H1 (cell line): ENCODE results near the gene ACTR2. TPM values are rescaled to one million over a fixed set of nuclear protein-coding genes. Genes with fewer than 3 reads are reported as not detected.

Experiments used
- CTCF ChIA-PET: fragments of 300-600 bp; sonication (Branson Sonifier 250); formaldehyde crosslinking; loops from one replicate; lab custom pipeline; 2021; ENCODE audit not compliant: partially characterized antibody; lab: Charles Lee
- POLR2A ChIA-PET: fragments of 300-600 bp; sonication (Branson Sonifier 250); formaldehyde crosslinking; loops from one replicate; lab custom pipeline; 2021; ENCODE audit warnings: inconsistent platforms; ENCODE audit not compliant: partially characterized antibody; lab: Charles Lee
- DNase-seq, 2 experiments: peaks; one replicate each; pipeline versions ENCODE4 v3.0.0 to v3.0.0-alpha.2; 2010 to 2022; ENCODE audit warnings: low spot score in 2 of 2, low read depth in 1 of 2, mixed read lengths in 1 of 2
- FAIRE-seq: peaks from 2 replicates; lab custom pipeline; 2011; peaks lifted over from hg19 to GRCh38; lab: Jason Lieb, UNC
- H2AFZ ChIP-seq: 2 replicates; pipeline ENCODE4 v1.8.1; 2012; ENCODE audit warnings: low read length, inconsistent platforms
- H2AK5ac ChIP-seq: 2 replicates; pipeline ENCODE4 v1.6.1; 2013; ENCODE audit warnings: low read depth, low read length
- H2BK120ac ChIP-seq: replicated peaks from 2 replicates; pipeline ENCODE3; 2013; ENCODE audit warnings: low read depth, low read length, inconsistent platforms
- H2BK12ac ChIP-seq: 2 replicates; pipeline ENCODE4 v1.6.1; 2013; ENCODE audit warnings: low read depth, low read length
- H2BK15ac ChIP-seq: 2 replicates; pipeline ENCODE4 v1.6.1; 2013; ENCODE audit warnings: low read length
- H2BK20ac ChIP-seq: 2 replicates; pipeline ENCODE4 v1.6.1; 2013; ENCODE audit warnings: low read length
- H2BK5ac ChIP-seq: 2 replicates; pipeline ENCODE4 v1.6.1; 2013; ENCODE audit warnings: low read depth, low read length
- H3K14ac ChIP-seq: 2 replicates; pipeline ENCODE4 v1.6.1; 2013; ENCODE audit warnings: inconsistent platforms; ENCODE audit not compliant: insufficient read length
- H3K18ac ChIP-seq: 2 replicates; pipeline ENCODE4 v1.6.1; 2013; ENCODE audit warnings: low read length; ENCODE audit errors: extremely low read depth
- H3K23ac ChIP-seq: 2 replicates; pipeline ENCODE4 v1.6.1; 2013; ENCODE audit warnings: inconsistent platforms; ENCODE audit not compliant: insufficient read length
- H3K23me2 ChIP-seq: 2 replicates; pipeline ENCODE4 v1.6.1; 2013; ENCODE audit warnings: low read depth, low read length
- H3K27ac ChIP-seq: 2 replicates; pipeline ENCODE4 v1.6.1; 2011; ENCODE audit warnings: low read depth, low read length, inconsistent platforms
- H3K27me3 ChIP-seq, 4 experiments: replicated peaks in 1 of 4; 1 replicate in 1 of 4; 2 replicates in 3 of 4; pipeline versions ENCODE4 v1.6.1 to v1.8.1; 2011 to 2013; ENCODE audit warnings: low read length in 3 of 4, mild to moderate bottlenecking in 3 of 4, inconsistent platforms in 2 of 4, mixed read lengths in 2 of 4, moderate library complexity in 1 of 4; ENCODE audit not compliant: control insufficient read depth in 3 of 4, insufficient read depth in 3 of 4; ENCODE audit errors: extremely low read depth in 1 of 4
- H3K36me3 ChIP-seq, 4 experiments: 2 replicates each; pipeline versions ENCODE4 v1.6.1 to v1.8.1; 2011 to 2013; ENCODE audit warnings: mild to moderate bottlenecking in 4 of 4, low read length in 3 of 4, moderate library complexity in 2 of 4, control low read depth in 1 of 4, inconsistent platforms in 1 of 4; ENCODE audit not compliant: insufficient read depth in 4 of 4, control insufficient read depth in 2 of 4
- H3K4ac ChIP-seq: replicated peaks from 2 replicates; pipeline ENCODE3; 2013; ENCODE audit warnings: low read length, low read depth, mixed read lengths, inconsistent platforms; ENCODE audit not compliant: insufficient read length
- H3K4me1 ChIP-seq, 4 experiments: replicated peaks in 1 of 4; 1 replicate in 1 of 4; 2 replicates in 3 of 4; pipeline versions ENCODE4 v1.6.1 to v1.8.1; 2011 to 2013; ENCODE audit warnings: low read length in 3 of 4, inconsistent platforms in 2 of 4, mixed read lengths in 1 of 4; ENCODE audit not compliant: insufficient read depth in 4 of 4, control insufficient read depth in 3 of 4
- H3K4me2 ChIP-seq, 2 experiments: 2 replicates each; pipeline versions ENCODE4 v1.6.1 to v1.8.1; 2011 to 2013; ENCODE audit warnings: low read depth in 2 of 2, low read length in 2 of 2, control low read depth in 1 of 2, inconsistent platforms in 1 of 2, mild to moderate bottlenecking in 1 of 2; ENCODE audit not compliant: insufficient read depth in 1 of 2
- H3K4me3 ChIP-seq, 4 experiments: fragments of 200-600, 300-600 bp in 1 of 4; sonication (generic), shearing (Covaris generic), sonication (Bioruptor Twin) in 1 of 4; 2 replicates each; pipeline versions ENCODE4 v1.5.1 to v1.8.1; 2011 to 2016; ENCODE audit warnings: low read length in 4 of 4, low read depth in 3 of 4, control low read depth in 2 of 4, inconsistent platforms in 2 of 4, mild to moderate bottlenecking in 2 of 4, mixed read lengths in 1 of 4, moderate library complexity in 1 of 4; ENCODE audit not compliant: insufficient read depth in 2 of 4; ENCODE audit errors: extremely low read depth in 1 of 4
- H3K56ac ChIP-seq: replicated peaks from 2 replicates; pipeline ENCODE3; 2013; ENCODE audit warnings: low read depth, mild to moderate bottlenecking, mixed read lengths, low read length, inconsistent platforms; ENCODE audit not compliant: insufficient read length
- H3K79me1 ChIP-seq: 2 replicates; pipeline ENCODE4 v1.6.1; 2013; ENCODE audit warnings: low read depth, low read length, control low read depth
- H3K79me2 ChIP-seq, 2 experiments: 2 replicates each; pipeline versions ENCODE4 v1.6.1 to v1.8.1; 2012 to 2013; ENCODE audit warnings: low read length in 2 of 2, mild to moderate bottlenecking in 2 of 2, inconsistent platforms in 1 of 2; ENCODE audit not compliant: insufficient read depth in 2 of 2, control insufficient read depth in 1 of 2
- H3K9ac ChIP-seq, 4 experiments: replicated peaks in 1 of 4; 1 replicate in 1 of 4; 2 replicates in 3 of 4; pipeline versions ENCODE4 v1.6.1 to v1.8.1; 2011 to 2013; ENCODE audit warnings: low read depth in 3 of 4, low read length in 3 of 4, control low read depth in 2 of 4, mild to moderate bottlenecking in 2 of 4, moderate library complexity in 2 of 4, inconsistent platforms in 1 of 4; ENCODE audit errors: extremely low read depth in 1 of 4
- H3K9me3 ChIP-seq, 2 experiments: 2 replicates each; pipeline versions ENCODE4 v1.6.1 to v1.8.1; 2012 to 2013; ENCODE audit warnings: mild to moderate bottlenecking in 2 of 2, moderate library complexity in 2 of 2, control low read depth in 1 of 2, inconsistent platforms in 1 of 2, low read depth in 1 of 2, low read length in 1 of 2, mixed read lengths in 1 of 2; ENCODE audit not compliant: insufficient read depth in 2 of 2
- H4K20me1 ChIP-seq, 2 experiments: replicated peaks in 1 of 2; 2 replicates each; pipeline versions ENCODE3 to v1.8.1; 2011 to 2013; ENCODE audit warnings: inconsistent platforms in 2 of 2, low read length in 2 of 2, mild to moderate bottlenecking in 1 of 2; ENCODE audit not compliant: insufficient read depth in 2 of 2, control insufficient read depth in 1 of 2
- H4K5ac ChIP-seq: 2 replicates; pipeline ENCODE4 v1.6.1; 2013; ENCODE audit warnings: low read length, low read depth, mixed read lengths, inconsistent platforms; ENCODE audit not compliant: insufficient read length
- H4K8ac ChIP-seq: 2 replicates; pipeline ENCODE4 v1.8.0; 2013; ENCODE audit warnings: mild to moderate bottlenecking, moderate library complexity, low read length, inconsistent platforms; ENCODE audit not compliant: insufficient read depth; ENCODE audit errors: extremely low read depth
- H4K91ac ChIP-seq: replicated peaks from 2 replicates; pipeline ENCODE3; 2013; ENCODE audit warnings: low read length, mixed read lengths, inconsistent platforms; ENCODE audit not compliant: insufficient read length
- CTCF ChIP-seq, 3 experiments: IDR thresholded peaks; 1 replicate in 2 of 3; 2 replicates in 1 of 3; pipeline versions ENCODE4 v1.5.1 to v1.6.1; 2011; ENCODE audit warnings: low read length in 3 of 3, mild to moderate bottlenecking in 3 of 3, inconsistent platforms in 2 of 3, low read depth in 1 of 3, moderate library complexity in 1 of 3; ENCODE audit not compliant: insufficient read depth in 1 of 3; ENCODE audit errors: control extremely low read depth in 1 of 3
- KDM1A ChIP-seq: fragments of 200-600, 300-600 bp; sonication (generic); IDR thresholded peaks from 2 replicates; pipeline ENCODE4 v1.7.1; 2016; ENCODE audit warnings: mild to moderate bottlenecking, low read length, borderline replicate concordance
- RAD21 ChIP-seq, 2 experiments: IDR thresholded peaks in 1 of 2; conservative IDR thresholded peaks in 1 of 2; 2 replicates each; pipeline ENCODE4 v1.6.1; 2011; ENCODE audit warnings: low read depth in 2 of 2, low read length in 2 of 2, improper control_type of control experiment in 1 of 2, inconsistent platforms in 1 of 2, mild to moderate bottlenecking in 1 of 2, moderate library complexity in 1 of 2
- WGBS, 2 experiments: shearing (Covaris generic) in 1 of 2; methylation state at CpG; one replicate each; pipeline versions ENCODE4 v1.1.6 to v1.1.7; 2013 to 2015; ENCODE audit warnings: low lambda C conversion rate in 2 of 2, mixed read lengths in 2 of 2, inconsistent platforms in 1 of 2, low coverage in 1 of 2, missing lambda C conversion rate in 1 of 2; ENCODE audit not compliant: insufficient replicate concordance in 2 of 2, insufficient coverage in 1 of 2, insufficient read length in 1 of 2; ENCODE audit errors: extremely low coverage in 1 of 2, missing lambda C conversion rate in 1 of 2; 5-methylcytosine and 5-hydroxymethylcytosine counted together
- polyA plus RNA-seq, 7 experiments: library from polyadenylated mRNA; depleted of rRNA in 3 of 7; stranded (reverse) in 5 of 7; unstranded in 2 of 7; fragments of >200 nt in 5 of 7; fragments of 200-250 nt in 2 of 7; gene quantifications; 1 replicate in 5 of 7; 2 replicates in 1 of 7; 4 replicates in 1 of 7; pipeline versions ENCODE4 v1.2.1 to v1.2.3, GENCODE V29; 2011 to 2013; ENCODE audit warnings: missing spikeins in 2 of 7, mixed read lengths in 2 of 7
- total RNA-seq: library from RNA; stranded (reverse); fragmentation: NEBNext Ultra II Directional; extraction: Animal tissue kit (Norgen Biotek cat#: 25700); gene quantifications from 2 replicates; pipeline ENCODE4 v1.2.1, GENCODE V29; 2021

The ACTR2 gene
- total and polyA plus RNA-seq, 2 of the 8 experiments (the other 6 are each of a cell fraction or from before 2014, with no cell fraction given) = 28.3 to 171 TPM

- H3K4me3 ChIP-seq = no peak overlapping the region
- no peak overlapping the region for H3K4me2 ChIP-seq
- no peak overlapping the region for H2AK5ac ChIP-seq
- ChIA-PET POLR2A (no interaction called here), CTCF (interaction anchor here (0.6 to 3.9 kb wide), 21 partner anchors 9 to 236 kb away, joined by 3 to 14 read pairs (median 3); no protein-coding TSS in a partner anchor)
- H3K36me3 ChIP-seq = no peaks in the 10 kb centered on the region
- H3K23ac ChIP-seq = no peak overlapping the region
- no peaks in the 10 kb centered on the region for H3K23me2 ChIP-seq
- no peak overlapping the region for H3K56ac ChIP-seq
- H4K91ac ChIP-seq = no peak overlapping the region
- H3K14ac ChIP-seq = no peak overlapping the region
- H4K5ac ChIP-seq = no peak overlapping the region
- H3K9me3 ChIP-seq = no peaks in the 10 kb centered on the region
- 84% methylated on average over 9 of the region's 9 CpGs; no CpG with 5 or more reads in 1 of the 2 experiments for WGBS, 2 experiments
- H3K18ac ChIP-seq = no peak overlapping the region
- no peak overlapping the region for H2BK5ac ChIP-seq
- H3K9ac ChIP-seq = no peak overlapping the region
- DNase-seq = no peak
- no peaks in the 10 kb centered on the region; the same call in 1 of the 2 replicates for H3K79me1 ChIP-seq
- no peak overlapping the region for H3K27ac ChIP-seq
- H2BK120ac ChIP-seq = no peak overlapping the region
- no peaks in the 10 kb centered on the region for H3K79me2 ChIP-seq
- peak; percentile 16 to 43; a peak in 3 of 4 replicates for TF ChIP-seq RAD21 (IDR thresholded peaks at IDR 0.05 in 1 of 2, conservative IDR thresholded peaks at IDR 0.05 in 1 of 2; ENCODE audit: low read depth in 2 of 2, low read length in 2 of 2)
- no peak for TF ChIP-seq KDM1A
- peak; percentile 36 to 69 (median 69) for TF ChIP-seq CTCF (IDR thresholded peaks at IDR 0.05; ENCODE audit: control extremely low read depth in 1 of 3, insufficient read depth in 1 of 3, low read depth in 1 of 3, low read length in 3 of 3)
- TF ChIP-seq, all 59 proteins: peak for 2
- Histone ChIP-seq H3K27me3 (no peaks in the 10 kb centered on the region), H3K4me1 (no peaks in the 10 kb centered on the region), H2BK12ac (no peak overlapping the region), H2AFZ (no peak overlapping the region), H2BK20ac (no peak overlapping the region), H2BK15ac (no peak overlapping the region), H3K4ac (no peak overlapping the region), H4K20me1 (peaks cover 0 to 6% of the 10 kb centered on the region in 2 experiments), H4K8ac (no peak overlapping the region)
- no peak for FAIRE-seq
Observed at GRCh38 chr2:65320042-65320725, 92.6 kb downstream of the ACTR2 start.
